Right renal cortex interstitium (tissue), 3 donors: ENCODE results near the gene STARD10. TPM values are rescaled to one million over a fixed set of nuclear protein-coding genes. Genes with fewer than 3 reads are reported as not detected.

Experiments used
- DNase-seq, 3 donors: peaks; one replicate each; pipeline ENCODE4 v3.0.0-alpha.2; 2013; ENCODE audit warnings: low read depth in 3 of 3, low spot score in 2 of 3
- polyA plus RNA-seq, 3 donors: library from polyadenylated mRNA; unstranded; fragments of 120-200 nt; gene quantifications; one replicate each; pipeline ENCODE4 v1.2.1, GENCODE V29; 2013; ENCODE audit not compliant: insufficient read length in 3 of 3

STARD10 gene
- polyA plus RNA-seq, 3 donors = 63.3 to 80.7 (median 76.1) TPM

DNA sequence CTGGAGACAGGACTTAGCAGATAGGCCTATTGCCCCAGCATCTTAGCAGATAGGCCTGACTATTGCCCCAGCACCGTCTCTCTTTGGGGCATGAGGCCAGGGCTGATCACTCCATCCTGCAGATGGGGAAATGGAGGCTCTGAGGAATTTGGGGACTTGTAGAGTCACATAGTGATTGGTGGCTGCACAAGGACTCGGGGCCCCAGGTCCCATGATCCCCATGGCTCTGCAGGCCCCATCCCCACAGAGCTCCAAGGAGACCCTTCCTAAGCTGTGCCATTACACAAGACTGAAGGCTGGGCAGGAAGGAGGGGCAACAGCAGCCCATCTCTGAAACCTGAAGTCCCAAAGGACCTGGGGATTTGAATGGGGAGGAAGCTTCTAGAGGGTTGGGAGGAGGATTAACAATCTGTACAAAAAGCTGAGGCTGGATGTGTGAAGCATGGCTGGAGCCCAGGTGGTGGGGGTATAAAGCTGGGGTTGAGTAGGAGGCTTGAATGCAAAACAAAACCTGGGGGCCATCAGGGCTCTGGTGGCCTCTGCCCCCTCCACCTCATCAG, 43.2 kb downstream of the STARD10 start:
- no peak for DNase-seq

DNA sequence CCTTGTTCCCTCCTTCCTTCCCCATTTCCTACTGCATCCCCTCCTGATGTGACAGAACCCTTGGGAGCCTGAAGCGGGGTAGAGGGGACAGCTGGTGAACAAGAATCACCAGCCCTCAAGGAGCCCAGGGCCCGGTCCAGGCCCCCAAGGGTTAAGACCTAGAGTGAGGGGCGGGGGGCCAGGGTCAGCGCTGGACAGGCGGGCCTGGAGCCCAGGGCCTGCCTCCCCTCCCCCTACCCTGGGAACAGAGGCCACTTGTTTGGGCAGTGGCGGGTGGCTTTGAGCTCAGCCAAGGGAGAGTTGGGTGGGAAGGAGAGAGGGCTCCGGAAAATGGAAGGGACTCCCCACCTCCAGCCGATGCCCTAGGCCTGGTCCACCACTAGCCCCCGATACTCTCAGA, 43.8 kb downstream of the STARD10 start:
- no peak for DNase-seq

GRCh38 chr11:72747289-72747855, 46.5 kb downstream of the STARD10 start:
- no peak for DNase-seq

DNA sequence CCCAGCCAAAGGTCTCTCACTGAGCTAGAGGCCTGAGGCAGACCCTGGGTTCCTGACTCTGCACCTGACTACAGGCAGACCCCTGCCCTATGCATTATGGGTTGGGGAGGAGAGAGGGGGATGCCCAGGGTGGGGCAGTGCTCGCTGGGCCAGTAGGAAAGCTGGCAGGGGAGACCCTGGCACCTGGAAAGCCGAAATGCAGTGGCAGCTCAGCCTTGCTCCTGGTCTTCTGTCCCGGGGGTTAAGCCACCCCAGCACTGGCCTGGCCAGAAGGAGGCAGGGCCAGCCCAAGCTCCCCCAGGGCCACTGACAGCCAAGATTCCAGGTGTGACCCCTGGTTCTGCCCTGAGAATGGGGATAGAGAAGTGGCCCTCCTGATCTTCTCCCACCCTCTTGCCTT, 47.0 kb downstream of the STARD10 start:
- no peak for DNase-seq

- no peak for DNase-seq
These were observed 47.8 kb downstream of the STARD10 start for GRCh38 chr11:72745925-72746550.

GRCh38 chr11:72745511-72745910, 48.3 kb downstream of the STARD10 start:
- no peak for DNase-seq

DNA sequence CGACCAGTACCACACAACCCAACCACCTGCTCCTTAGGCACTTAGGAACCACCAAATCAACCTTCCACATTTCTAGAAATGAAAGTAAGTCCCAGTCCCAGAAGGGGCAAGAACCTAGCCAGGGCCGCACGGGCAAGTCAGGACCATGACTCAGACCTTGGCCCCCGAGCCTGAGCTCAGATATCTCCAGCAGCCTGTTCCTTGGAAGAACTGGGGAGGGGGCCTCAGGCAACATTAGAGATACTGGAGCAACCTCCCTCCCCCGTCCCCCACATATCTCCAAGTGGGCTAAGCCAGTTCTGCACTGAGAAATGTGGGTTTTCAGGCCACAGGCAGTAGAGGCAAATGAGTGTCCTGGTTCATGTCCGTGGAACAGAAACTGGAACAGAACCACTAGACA, 49.4 kb downstream of the STARD10 start:
- no peak for DNase-seq

DNA sequence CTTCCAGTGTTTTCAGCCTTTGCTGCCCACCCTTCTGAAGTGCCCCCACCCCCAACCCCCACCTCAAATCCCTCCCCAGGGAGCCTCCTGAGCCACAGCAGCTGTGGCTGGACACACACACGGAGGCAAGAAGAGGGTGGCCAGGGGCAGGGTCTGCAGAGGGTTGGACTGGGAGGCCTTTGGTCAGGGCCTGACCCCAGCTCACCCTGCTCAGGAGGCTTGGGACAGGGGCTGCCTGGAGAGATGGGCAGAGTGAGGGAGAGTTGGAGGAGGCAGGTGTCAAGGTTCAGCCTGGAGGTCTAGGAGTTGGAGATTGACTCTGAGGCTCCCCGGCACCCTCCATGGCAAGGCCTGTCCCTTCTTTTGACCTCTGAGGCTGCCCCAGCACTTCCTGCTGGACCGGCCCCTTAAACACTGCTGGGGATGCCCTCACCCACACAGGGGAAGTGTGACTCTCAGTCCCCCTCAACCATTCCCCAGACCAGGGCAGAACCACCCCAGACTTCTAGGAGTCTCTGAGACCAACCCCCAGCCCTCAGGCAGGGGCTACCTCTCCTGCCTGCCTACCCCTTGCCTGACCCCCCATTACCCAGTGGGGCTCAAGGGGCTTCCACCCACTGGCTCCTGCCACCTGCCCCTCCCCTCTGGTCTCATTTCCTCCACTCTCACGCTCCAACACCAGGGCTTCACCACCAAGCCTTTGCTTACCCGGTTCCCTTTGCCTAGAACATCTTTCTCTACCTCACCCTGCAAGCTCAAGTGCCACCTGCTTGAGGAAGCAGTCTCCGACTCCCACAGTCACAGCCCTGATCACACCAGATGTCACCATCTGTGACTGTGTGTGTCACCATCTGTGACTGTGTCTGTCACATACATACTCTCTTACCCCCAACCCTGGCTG, 50.3 kb downstream of the STARD10 start:
- DNase-seq = no peak

- DNase-seq = no peak
These were observed 51.1 kb downstream of the STARD10 start for GRCh38 chr11:72742513-72743320.

DNA sequence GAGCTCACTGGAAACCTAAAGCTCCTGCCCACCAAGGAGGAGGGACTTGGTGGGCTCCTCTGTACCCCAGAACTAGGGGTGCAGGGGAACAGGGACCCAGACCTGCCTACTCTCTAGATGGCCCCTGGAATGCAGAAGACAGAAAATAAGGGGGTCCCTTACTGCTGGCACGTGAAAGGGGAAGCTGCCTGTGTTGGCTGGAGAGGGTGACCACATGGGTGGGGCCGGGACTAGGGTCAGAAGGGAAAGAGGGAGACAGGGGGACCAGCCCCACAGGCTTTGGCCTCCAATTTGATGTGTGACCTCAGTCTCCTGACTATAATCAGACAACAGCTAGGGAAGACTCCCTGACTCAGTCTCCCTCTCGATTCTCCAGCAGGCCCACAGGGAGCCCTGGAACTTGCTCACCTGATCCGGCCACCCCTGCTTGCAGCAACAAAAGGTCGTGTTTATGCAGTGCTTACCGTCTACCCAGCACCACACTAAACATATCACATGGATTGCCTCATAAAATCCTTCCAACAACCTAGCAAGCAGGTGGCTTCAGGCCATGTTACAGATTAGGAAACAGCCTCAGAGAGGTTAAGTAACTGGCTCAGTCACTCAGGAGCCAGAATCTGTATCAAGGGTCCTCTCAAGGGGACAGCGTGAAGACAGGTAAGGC, 51.9 kb downstream of the STARD10 start:
- no peak for DNase-seq

GRCh38 chr11:72741429-72741833, 52.4 kb downstream of the STARD10 start:
- peak in 1 of 3 donors; percentile 23 for DNase-seq

DNA sequence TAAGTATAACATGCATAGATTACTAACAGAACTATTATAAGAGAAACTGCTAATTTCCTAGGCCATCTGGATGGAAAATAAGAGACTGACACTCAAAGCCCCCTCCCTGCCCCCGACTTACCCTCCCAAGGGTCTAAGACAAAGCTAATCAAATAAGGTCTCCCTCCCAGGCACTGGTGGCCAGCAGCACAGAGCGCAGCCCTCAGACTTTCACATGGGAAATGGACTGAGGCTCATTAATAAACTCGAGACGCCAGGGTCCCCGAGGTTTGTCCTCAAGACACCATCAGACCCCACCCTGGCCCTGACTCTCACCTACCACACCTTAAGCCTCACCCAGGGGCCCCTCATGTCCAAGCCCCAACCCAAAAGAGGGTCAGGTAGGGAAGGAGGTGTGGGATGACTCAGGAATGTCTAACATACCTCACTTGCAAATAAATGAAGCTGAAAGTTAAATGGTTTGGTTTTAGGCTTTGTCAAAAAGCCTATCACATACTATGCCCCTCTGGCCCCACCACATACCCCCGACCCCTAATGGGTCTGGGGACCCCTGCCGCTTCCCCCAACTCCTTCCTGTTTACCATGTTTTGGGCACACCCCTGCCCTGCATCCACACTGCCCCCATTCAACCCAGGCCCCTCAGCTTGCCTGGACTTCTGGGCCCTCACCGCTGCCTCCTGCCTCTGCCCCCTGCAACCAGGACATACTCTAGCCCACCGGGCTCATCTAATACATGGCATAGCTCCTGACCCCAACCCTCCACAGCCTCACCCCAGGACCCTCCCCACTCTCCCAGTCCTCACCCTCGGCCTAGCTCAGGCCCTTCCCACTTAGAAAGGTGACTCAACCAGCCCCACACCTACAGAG, 53.1 kb downstream of the STARD10 start:
- no peak for DNase-seq

DNA sequence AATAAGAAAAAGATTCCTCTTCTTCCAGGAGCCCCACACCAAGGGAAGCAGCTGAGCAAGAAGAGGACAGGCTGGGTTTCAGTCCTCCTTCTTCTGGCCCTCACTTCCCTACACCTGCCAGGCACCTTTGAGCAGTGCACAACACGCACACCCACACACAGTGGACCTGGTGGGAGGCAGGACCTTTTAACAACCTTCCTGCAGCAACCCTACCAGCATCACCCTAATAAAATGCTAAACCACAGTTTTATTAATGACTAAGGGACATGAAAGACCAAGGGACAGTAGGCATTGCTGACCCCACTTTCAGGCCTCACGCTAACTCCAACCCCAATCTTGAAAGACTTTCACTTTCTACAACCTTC, 53.8 kb downstream of the STARD10 start:
- no peak for DNase-seq

DNA sequence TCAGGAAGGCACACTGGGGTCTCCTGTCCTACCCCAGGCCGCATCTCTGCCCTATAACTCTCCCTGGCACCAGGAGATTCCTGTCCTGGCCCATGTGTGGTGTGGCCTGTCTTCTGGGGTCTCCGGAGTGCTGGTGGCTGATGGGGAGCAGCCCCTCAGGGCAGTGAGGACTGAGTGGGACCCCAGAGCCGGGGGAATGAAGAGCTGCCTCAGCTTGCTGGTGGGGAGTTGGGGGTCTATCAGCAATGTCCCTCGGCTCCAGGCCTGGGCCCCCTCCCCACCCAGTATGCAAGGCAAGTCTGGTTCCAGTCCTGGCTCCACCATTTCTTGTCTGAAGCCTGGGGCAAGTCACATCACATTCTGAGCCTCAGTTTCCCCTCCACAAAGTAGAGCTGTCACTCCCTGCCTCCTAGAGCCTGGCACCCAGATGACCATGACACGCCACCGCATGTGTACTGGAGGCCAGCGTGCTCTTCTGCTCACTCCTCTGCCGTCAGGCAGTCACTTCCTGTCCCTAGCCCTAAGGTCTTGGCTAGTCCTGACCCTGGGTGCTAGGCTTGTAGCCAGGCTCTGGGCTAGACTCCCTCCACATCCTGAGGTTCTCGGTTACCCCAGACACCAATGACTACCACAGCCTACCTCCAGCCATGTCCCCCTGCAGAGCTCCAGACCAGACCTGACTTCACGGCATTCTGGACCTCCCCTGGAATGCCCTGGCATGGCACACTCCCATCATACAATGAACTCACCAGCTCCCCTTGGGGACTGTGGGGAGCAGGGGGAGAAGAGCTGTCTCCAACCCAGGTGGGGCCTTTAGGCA, 54.4 kb downstream of the STARD10 start:
- no peak for DNase-seq

GRCh38 chr11:72738199-72739141, 55.4 kb downstream of the STARD10 start:
- DNase-seq = no peak

- no peak for DNase-seq
These were observed 56.5 kb downstream of the STARD10 start for GRCh38 chr11:72737336-72737735.

GRCh38 chr11:72736452-72737069, 57.3 kb downstream of the STARD10 start:
- DNase-seq = no peak
